Uterus (tissue), 4 donors: ENCODE measurements around the gene BSN. TPM values are rescaled to one million over a fixed set of nuclear protein-coding genes. Genes with fewer than 3 reads are reported as not detected.

Experiments
- DNase-seq, 2 donors: peaks; one replicate each; pipeline ENCODE4 v3.0.0-alpha.2; 2019 to 2020
- H3K27ac ChIP-seq, 2 donors: fragments of 200-600 bp; sonication (generic); 1 replicate in 1 of 2; 2 replicates in 1 of 2; pipeline ENCODE4 v1.5.1; 2016 to 2018
- H3K27me3 ChIP-seq, 2 donors: fragments of 200-600 bp; sonication (generic); one replicate each; pipeline ENCODE4 v1.5.1; 2018 to 2019; ENCODE audit warnings: control low read depth in 1 of 2
- H3K36me3 ChIP-seq, 2 donors: fragments of 200-600 bp; sonication (generic); one replicate each; pipeline ENCODE4 v1.5.1; 2019; ENCODE audit warnings: control low read depth in 1 of 2
- H3K4me1 ChIP-seq, 2 donors: fragments of 200-600 bp; sonication (generic); one replicate each; pipeline ENCODE4 v1.5.1; 2018 to 2019; ENCODE audit warnings: control low read depth in 1 of 2
- H3K4me3 ChIP-seq, 2 donors: fragments of 200-600 bp; sonication (generic); 1 replicate in 1 of 2; 2 replicates in 1 of 2; pipeline ENCODE4 v1.5.1; 2018 to 2019; ENCODE audit warnings: mild to moderate bottlenecking in 1 of 2
- H3K9me3 ChIP-seq, 2 donors: fragments of 200-600 bp; sonication (generic); one replicate each; pipeline ENCODE4 v1.5.1; 2019; ENCODE audit warnings: control low read depth in 1 of 2
- CTCF ChIP-seq, 4 experiments: fragments of 200-600 bp in 2 of 4; fragments of 450-650 bp in 2 of 4; sonication (generic) in 2 of 4; IDR thresholded peaks; one replicate each; pipeline ENCODE4 v1.5.1; 2016 to 2019; ENCODE audit warnings: antibody characterized with exemption in 4 of 4, mild to moderate bottlenecking in 2 of 4, moderate library complexity in 1 of 4
- POLR2A ChIP-seq, 2 donors: fragments of 450-650 bp; IDR thresholded peaks; one replicate each; pipeline ENCODE4 v1.6.1; 2016; ENCODE audit warnings: antibody characterized with exemption in 2 of 2, mild to moderate bottlenecking in 1 of 2, moderate library complexity in 1 of 2
- intact Hi-C: fragments of 100-400 bp; cut with DNase I; formaldehyde crosslinking; loops from one replicate; pipeline ENCODE4 v1.15.1; 2023; ENCODE audit warnings: low total_unique reads
- total RNA-seq, 4 donors: library from RNA; depleted of rRNA in 3 of 4; stranded (reverse); fragments of >200 nt in 3 of 4; gene quantifications; one replicate each; pipeline versions ENCODE4 v1.1.0 to v1.2.4, GENCODE V29; 2014 to 2023
- donor health status: DM: yes; HTN: yes; CAD: no.

BSN gene
- total RNA-seq, 4 donors from 2014 or later, result 0.29 to 0.95 (median 0.60) TPM

GRCh38 chr3:49553324-49553691 lies 969 bp upstream of the BSN start:
- Histone ChIP-seq H3K4me3 (peak overlapping the region in 1 of 2 donors; percentile 54), H3K36me3 (no peaks in the 10 kb centered on the region), H3K4me1 (no peaks in the 10 kb centered on the region), H3K27me3 (no peaks in the 10 kb centered on the region), H3K27ac (no peak overlapping the region), H3K9me3 (no peaks in the 10 kb centered on the region)
- intact Hi-C loops, result no loop called here
- no peak for DNase-seq
- no peak for TF ChIP-seq CTCF (IDR thresholded peaks at IDR 0.05)
- TF ChIP-seq POLR2A (IDR thresholded peaks at IDR 0.05), result no peak

GRCh38 chr3:49554633-49555265 lies 472 bp downstream of the BSN start:
- no peak for TF ChIP-seq CTCF (IDR thresholded peaks at IDR 0.05)
- TF ChIP-seq POLR2A (IDR thresholded peaks at IDR 0.05), result no peak
- Histone ChIP-seq H3K4me1 (no peaks in the 10 kb centered on the region), H3K27ac (peak overlapping the region in 1 of 2 donors; percentile 79), H3K4me3 (peak overlapping the region; percentile 32 to 93), H3K9me3 (no peaks in the 10 kb centered on the region), H3K27me3 (no peaks in the 10 kb centered on the region), H3K36me3 (no peaks in the 10 kb centered on the region)
- DNase-seq, result no peak
- intact Hi-C loops, result no loop called here

GRCh38 chr3:49556500-49557275 lies 2.4 kb downstream of the BSN start:
- H3K36me3 ChIP-seq, result no peaks in the 10 kb centered on the region
- H3K4me3 ChIP-seq, result no peak overlapping the region
- TF ChIP-seq POLR2A (IDR thresholded peaks at IDR 0.05) (no peak), CTCF (IDR thresholded peaks at IDR 0.05) (no peak)
- no peak overlapping the region for H3K27ac ChIP-seq
- H3K27me3 ChIP-seq, result no peaks in the 10 kb centered on the region
- no peaks in the 10 kb centered on the region for H3K4me1 ChIP-seq
- intact Hi-C loops, result no loop called here
- no peaks in the 10 kb centered on the region for H3K9me3 ChIP-seq
- no peak for DNase-seq

- Histone ChIP-seq H3K27ac (no peak overlapping the region), H3K9me3 (no peaks in the 10 kb centered on the region), H3K27me3 (no peaks in the 10 kb centered on the region), H3K36me3 (no peaks in the 10 kb centered on the region), H3K4me3 (no peak overlapping the region), H3K4me1 (no peaks in the 10 kb centered on the region)
- TF ChIP-seq POLR2A (IDR thresholded peaks at IDR 0.05) (no peak), CTCF (IDR thresholded peaks at IDR 0.05) (no peak)
- DNase-seq, result no peak
- intact Hi-C loops, result no loop called here
Measured at GRCh38 chr3:49563040-49563578, 8.8 kb downstream of the BSN start.

- H3K36me3 ChIP-seq, result no peaks in the 10 kb centered on the region
- H3K27me3 ChIP-seq, result no peaks in the 10 kb centered on the region
- intact Hi-C loops, result no loop called here
- TF ChIP-seq POLR2A (IDR thresholded peaks at IDR 0.05) (no peak), CTCF (IDR thresholded peaks at IDR 0.05) (no peak)
- no peak overlapping the region for H3K27ac ChIP-seq
- H3K4me1 ChIP-seq, result no peaks in the 10 kb centered on the region
- no peaks in the 10 kb centered on the region for H3K9me3 ChIP-seq
- no peak for DNase-seq
- no peak overlapping the region for H3K4me3 ChIP-seq
Measured at GRCh38 chr3:49563766-49564165, 9.5 kb downstream of the BSN start.
